ENCODE results near the gene ARPC2. TPM values are rescaled to one million over a fixed set of nuclear protein-coding genes. Genes with fewer than 3 reads are reported as not detected.

The ARPC2 gene
- total RNA-seq, 1 experiment from 2014 or later, result 284 TPM

DNA sequence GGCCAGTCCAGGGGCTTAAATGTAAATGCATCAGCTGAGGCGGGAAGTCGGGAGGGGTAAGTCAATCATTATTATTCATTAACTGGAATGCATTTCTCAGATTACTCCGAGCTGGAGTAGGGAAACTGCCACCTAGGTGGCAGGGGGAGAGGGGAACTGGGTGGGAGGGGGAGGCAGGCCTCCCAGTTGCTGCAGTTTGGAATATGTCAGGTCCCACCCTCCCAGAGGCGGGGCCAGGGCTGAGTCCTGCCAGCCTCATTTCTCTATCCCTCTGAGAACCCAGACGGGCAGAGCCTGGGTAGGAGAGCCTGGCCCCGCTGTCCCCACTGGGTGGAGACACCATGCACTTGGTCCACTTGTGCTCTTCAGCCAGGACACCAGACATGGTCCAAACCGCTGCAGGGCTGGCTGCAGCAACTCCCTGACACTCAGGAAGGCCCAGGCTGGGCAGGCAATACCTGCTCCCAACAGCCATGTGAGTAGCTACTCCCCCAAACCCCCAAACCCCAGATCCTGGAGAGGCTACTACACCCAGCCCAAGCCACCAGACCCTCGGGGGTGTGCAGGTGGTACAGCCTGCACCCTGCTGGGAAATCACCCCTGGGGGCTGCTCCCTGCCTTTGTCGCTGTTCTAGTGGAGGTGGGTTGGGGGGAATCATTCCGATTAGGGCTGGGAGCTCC is 43.9 kb downstream of the ARPC2 start, which contains the start of gene GPBAR1:
TSS of gene GPBAR1 (plus strand) at position 274 of the 681 bp plus-strand sequence. CDS start 1,710 bp downstream, outside the sequence.
- ChIA-PET POLR2A (interaction anchor here (1.2 to 1.3 kb wide), 2 partner anchors 8 to 9 kb away, joined by 5 to 6 read pairs; partner anchors contain the start of genes AAMP and PNKD), CTCF (interaction anchor here (0.5 to 1.8 kb wide), 4 partner anchors 10 to 144 kb away, joined by 3 to 4 read pairs (median 3); no protein-coding TSS in a partner anchor)
- intact Hi-C loops (cut with micrococcal nuclease), result no loop called here
- no peak within 1 kb of the TSS for H3K4me3 Mint-ChIP-seq (ENCODE audit: unreplicated experiment)
- no TSS peak for BruUV-seq (replicated peaks)
- TF ChIP-seq, protein P1, sequence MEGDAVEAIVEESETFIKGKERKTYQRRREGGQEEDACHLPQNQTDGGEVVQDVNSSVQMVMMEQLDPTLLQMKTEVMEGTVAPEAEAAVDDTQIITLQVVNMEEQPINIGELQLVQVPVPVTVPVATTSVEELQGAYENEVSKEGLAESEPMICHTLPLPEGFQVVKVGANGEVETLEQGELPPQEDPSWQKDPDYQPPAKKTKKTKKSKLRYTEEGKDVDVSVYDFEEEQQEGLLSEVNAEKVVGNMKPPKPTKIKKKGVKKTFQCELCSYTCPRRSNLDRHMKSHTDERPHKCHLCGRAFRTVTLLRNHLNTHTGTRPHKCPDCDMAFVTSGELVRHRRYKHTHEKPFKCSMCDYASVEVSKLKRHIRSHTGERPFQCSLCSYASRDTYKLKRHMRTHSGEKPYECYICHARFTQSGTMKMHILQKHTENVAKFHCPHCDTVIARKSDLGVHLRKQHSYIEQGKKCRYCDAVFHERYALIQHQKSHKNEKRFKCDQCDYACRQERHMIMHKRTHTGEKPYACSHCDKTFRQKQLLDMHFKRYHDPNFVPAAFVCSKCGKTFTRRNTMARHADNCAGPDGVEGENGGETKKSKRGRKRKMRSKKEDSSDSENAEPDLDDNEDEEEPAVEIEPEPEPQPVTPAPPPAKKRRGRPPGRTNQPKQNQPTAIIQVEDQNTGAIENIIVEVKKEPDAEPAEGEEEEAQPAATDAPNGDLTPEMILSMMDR (IDR thresholded peaks at IDR 0.05; ENCODE audit: unreplicated experiment), result no peak
- H3K9me3 Mint-ChIP-seq (ENCODE audit: unreplicated experiment), result no peaks in the 10 kb centered on the region
- H3K27ac Mint-ChIP-seq (ENCODE audit: low read depth, unreplicated experiment), result no peak within 1 kb of the TSS
- H3K27me3 Mint-ChIP-seq (ENCODE audit: insufficient read depth, unreplicated experiment), result no peaks in the 10 kb centered on the region
- no peaks in the 10 kb centered on the region for H3K4me1 Mint-ChIP-seq (ENCODE audit: insufficient read depth, unreplicated experiment)
- peaks cover 37% of the 10 kb centered on the region for H3K36me3 Mint-ChIP-seq (ENCODE audit: insufficient read depth, unreplicated experiment)
- DNase-seq (ENCODE audit: unreplicated experiment), result no peak

DNA sequence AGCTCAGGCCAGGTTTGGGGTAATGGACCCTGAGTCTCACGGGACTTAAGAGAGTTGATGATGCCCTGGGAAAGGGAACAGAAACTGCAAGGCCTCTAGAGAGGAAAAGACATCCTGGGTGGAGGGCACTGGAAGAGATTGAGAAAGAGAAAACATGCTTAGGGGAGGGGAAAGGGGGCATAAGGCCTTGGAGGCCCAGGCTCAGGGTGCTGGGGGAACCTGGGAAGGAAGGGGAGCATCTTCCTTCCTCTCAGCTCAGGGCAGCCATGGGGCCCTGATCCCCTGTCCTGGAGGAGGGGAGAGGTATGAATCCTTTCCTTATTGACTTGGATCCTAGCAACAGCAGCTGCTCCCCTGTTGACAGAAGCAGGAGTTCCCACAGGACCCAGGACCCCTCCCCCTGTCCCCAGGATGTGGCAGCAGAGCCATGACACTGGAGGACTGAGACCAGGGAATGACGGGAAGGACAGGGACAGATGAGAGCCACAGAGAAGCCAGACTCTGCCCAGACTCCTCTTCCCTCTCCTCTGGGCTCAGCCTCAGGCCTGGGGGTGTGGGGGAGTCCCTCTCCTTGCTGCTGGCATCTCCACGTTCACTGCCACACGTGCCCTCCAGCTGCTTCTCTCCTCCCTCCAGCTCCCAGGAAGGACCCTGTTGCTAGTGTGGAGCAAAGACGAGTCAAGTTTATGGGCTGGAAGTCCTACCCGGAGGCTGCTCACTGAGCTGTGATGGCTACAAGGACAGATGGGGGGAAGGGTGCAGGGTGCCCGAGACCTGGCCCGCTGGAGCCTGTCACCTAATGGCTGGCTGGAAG is 44.6 kb downstream of the ARPC2 start:
- H3K27ac Mint-ChIP-seq (ENCODE audit: low read depth, unreplicated experiment), result no peak overlapping the region
- H3K9me3 Mint-ChIP-seq (ENCODE audit: unreplicated experiment), result no peaks in the 10 kb centered on the region
- no peak overlapping the region for H3K4me3 Mint-ChIP-seq (ENCODE audit: unreplicated experiment)
- POLR2A ChIA-PET, result interaction anchor here (1.2 to 1.3 kb wide), 2 partner anchors 8 to 9 kb away, joined by 5 to 6 read pairs; partner anchors contain the start of genes AAMP and PNKD
- peaks cover 34% of the 10 kb centered on the region for H3K36me3 Mint-ChIP-seq (ENCODE audit: insufficient read depth, unreplicated experiment)
- TF ChIP-seq, protein P1 (IDR thresholded peaks at IDR 0.05; ENCODE audit: unreplicated experiment), result no peak
- CTCF ChIA-PET, result interaction anchor here (0.6 to 1.8 kb wide), 4 partner anchors 14 to 145 kb away, joined by 3 to 4 read pairs (median 4); no protein-coding TSS in a partner anchor
- DNase-seq (ENCODE audit: unreplicated experiment), result no peak
- H3K27me3 Mint-ChIP-seq (ENCODE audit: insufficient read depth, unreplicated experiment), result no peaks in the 10 kb centered on the region
- peaks cover 1% of the 10 kb centered on the region for H3K4me1 Mint-ChIP-seq (ENCODE audit: insufficient read depth, unreplicated experiment)
- no TSS peak for BruUV-seq (replicated peaks)
- intact Hi-C loops (cut with micrococcal nuclease), result no loop called here

DNA sequence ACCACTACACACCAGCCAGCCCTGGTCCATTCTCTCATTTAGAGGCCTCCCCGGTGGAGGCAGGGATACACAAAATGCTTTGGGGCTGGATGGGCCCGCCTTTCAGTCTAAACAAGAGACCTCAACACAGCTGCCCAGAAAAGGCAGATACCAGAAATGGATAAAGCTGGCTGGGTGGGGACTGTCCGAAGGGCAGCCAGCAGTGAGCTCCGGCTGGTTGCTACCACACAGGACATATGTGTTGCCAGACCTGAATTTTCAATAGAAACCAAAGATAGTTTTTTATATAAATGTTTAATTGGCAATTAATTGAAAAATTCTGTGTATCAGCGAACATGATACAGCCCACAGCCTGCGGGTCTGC is 45.2 kb downstream of the ARPC2 start:
- H3K4me3 Mint-ChIP-seq (ENCODE audit: unreplicated experiment), result no peak overlapping the region
- TF ChIP-seq, protein P1 (IDR thresholded peaks at IDR 0.05; ENCODE audit: unreplicated experiment), result no peak
- peaks cover 37% of the 10 kb centered on the region for H3K36me3 Mint-ChIP-seq (ENCODE audit: insufficient read depth, unreplicated experiment)
- intact Hi-C loops (cut with micrococcal nuclease), result no loop called here
- CTCF ChIA-PET, result interaction anchor here (0.6 to 1.8 kb wide), 2 partner anchors 35 to 75 kb away, joined by 4 read pairs; no protein-coding TSS in a partner anchor
- no peak overlapping the region for H3K27ac Mint-ChIP-seq (ENCODE audit: low read depth, unreplicated experiment)
- POLR2A ChIA-PET, result interaction anchor here (1.2 to 1.3 kb wide), 2 partner anchors 8 to 9 kb away, joined by 5 to 6 read pairs; partner anchors contain the start of genes AAMP and PNKD
- peaks cover 7% of the 10 kb centered on the region for H3K4me1 Mint-ChIP-seq (ENCODE audit: insufficient read depth, unreplicated experiment)
- no peaks in the 10 kb centered on the region for H3K27me3 Mint-ChIP-seq (ENCODE audit: insufficient read depth, unreplicated experiment)
- no peak for DNase-seq (ENCODE audit: unreplicated experiment)
- H3K9me3 Mint-ChIP-seq (ENCODE audit: unreplicated experiment), result no peaks in the 10 kb centered on the region
- BruUV-seq (replicated peaks), result no TSS peak
